Measurements from ENCODE around the gene SLC24A1. TPM values are rescaled to one million over a fixed set of nuclear protein-coding genes. Genes with fewer than 3 reads are reported as not detected.

The SLC24A1 gene
- polyA plus RNA-seq, 1 experiment: 5.5 TPM

DNA sequence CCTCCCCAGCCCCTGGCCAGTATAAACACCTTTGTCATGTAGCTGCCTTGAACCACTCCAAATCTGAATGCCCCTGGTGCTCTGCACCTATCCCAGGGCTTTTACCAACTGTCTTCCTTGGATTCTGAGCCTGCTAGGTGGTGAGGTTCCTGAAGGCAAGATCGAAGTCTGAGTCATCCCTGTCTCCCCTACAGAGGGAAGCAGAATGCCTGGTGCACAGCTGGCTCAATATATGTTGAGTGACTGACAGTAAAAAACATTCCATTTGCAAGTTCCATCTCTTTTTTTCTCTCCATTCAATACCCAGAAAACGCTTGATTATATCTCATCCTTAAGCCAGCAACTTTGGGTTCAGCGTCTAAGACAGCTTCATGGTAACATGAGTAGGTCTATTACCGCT lies 24.7 kb downstream of the SLC24A1 start:
- DNase-seq (ENCODE audit: low read depth, low spot score): no peak

GRCh38 chr15:65650312-65651041 lies 28.7 kb downstream of the SLC24A1 start:
- TF ChIP-seq CTCF (IDR thresholded peaks at IDR 0.05; ENCODE audit: low read depth, low read length): no peak
- CTCF ChIA-PET: interaction anchor here (1.6 to 2.8 kb wide), 2 partner anchors 11 to 13 kb away, joined by 4 to 15 read pairs; no protein-coding TSS in a partner anchor
- H3K9me3 ChIP-seq (ENCODE audit: control insufficient read depth, insufficient read depth, low read length): no peaks in the 10 kb centered on the region
- POLR2A ChIA-PET: no interaction called here
- H3K27me3 ChIP-seq (ENCODE audit: control insufficient read depth, insufficient read depth, low read length): no peaks in the 10 kb centered on the region
- DNase-seq (ENCODE audit: low read depth, low spot score): no peak
- H3K4me3 ChIP-seq (ENCODE audit: low read depth, low read length): no peak overlapping the region
- no peak overlapping the region for H3K27ac ChIP-seq (ENCODE audit: low read depth, low read length)

More for the DNA sequence above, 24.7 kb downstream of the SLC24A1 start:
- H3K4me3 ChIP-seq (ENCODE audit: low read depth, low read length): no peak overlapping the region
- ChIA-PET CTCF (interaction anchor here (1.6 kb wide), 1 partner anchor 9 kb away, joined by 8 read pairs; no protein-coding TSS in a partner anchor), POLR2A (no interaction called here)
- H3K9me3 ChIP-seq (ENCODE audit: control insufficient read depth, insufficient read depth, low read length): no peaks in the 10 kb centered on the region
- no peak overlapping the region for H3K27ac ChIP-seq (ENCODE audit: low read depth, low read length)
- no peak for TF ChIP-seq CTCF (IDR thresholded peaks at IDR 0.05; ENCODE audit: low read depth, low read length)
- H3K27me3 ChIP-seq (ENCODE audit: control insufficient read depth, insufficient read depth, low read length): no peaks in the 10 kb centered on the region

- no peak for TF ChIP-seq CTCF (IDR thresholded peaks at IDR 0.05; ENCODE audit: low read depth, low read length)
- H3K9me3 ChIP-seq (ENCODE audit: control insufficient read depth, insufficient read depth, low read length): no peaks in the 10 kb centered on the region
Observed at GRCh38 chr15:65651042-65651322, 29.2 kb downstream of the SLC24A1 start.

DNA sequence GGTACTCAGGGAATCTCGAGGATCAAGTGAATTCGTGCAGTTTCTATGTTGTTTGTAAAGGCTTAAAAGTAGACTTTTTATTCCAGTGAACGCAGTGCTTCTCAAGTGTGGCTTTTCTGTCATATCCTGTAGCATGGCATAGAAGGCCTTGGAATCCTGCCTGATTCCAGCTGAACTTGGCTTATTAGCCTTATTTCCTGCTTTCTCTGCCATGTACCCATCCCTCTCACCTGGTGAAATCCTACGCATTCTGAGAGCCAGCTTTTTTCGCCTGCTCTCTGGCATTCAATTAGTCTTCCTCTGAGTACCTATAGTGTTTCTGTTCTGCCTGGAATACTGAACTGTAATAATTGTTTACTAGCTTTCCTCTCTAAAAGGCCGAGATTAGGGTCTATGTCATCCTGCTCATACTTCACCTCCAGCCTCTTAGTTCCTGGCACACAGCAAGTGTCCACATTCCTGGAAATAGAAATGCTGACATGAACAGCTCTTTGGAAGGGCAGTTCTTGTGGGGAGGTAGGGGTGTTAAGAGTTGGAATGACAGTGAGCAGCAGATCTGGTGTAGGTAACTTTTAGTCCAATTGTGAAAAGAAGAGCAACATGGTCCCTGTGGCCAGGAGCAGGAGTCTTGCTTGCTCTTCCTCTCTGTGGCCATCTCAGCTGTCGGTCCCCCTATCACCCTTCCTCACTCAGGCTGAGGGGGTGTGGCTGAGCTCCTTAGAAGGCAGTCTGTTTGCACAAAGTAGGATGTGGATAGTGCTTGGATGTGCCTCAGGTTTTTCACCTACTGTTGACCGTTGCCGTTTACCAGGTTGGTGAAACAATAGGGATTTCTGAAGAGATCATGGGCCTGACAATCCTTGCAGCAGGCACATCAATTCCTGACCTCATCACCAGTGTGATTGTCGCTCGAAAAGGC lies 30.4 kb downstream of the SLC24A1 start:
- POLR2A ChIA-PET: no interaction called here
- no peak for TF ChIP-seq CTCF (IDR thresholded peaks at IDR 0.05; ENCODE audit: low read depth, low read length)
- Histone ChIP-seq H3K27me3 (ENCODE audit: control insufficient read depth, insufficient read depth, low read length) (no peaks in the 10 kb centered on the region), H3K4me3 (ENCODE audit: low read depth, low read length) (no peak overlapping the region), H3K27ac (ENCODE audit: low read depth, low read length) (no peak overlapping the region), H3K9me3 (ENCODE audit: control insufficient read depth, insufficient read depth, low read length) (no peaks in the 10 kb centered on the region)
- CTCF ChIA-PET: interaction anchor here (0.9 to 3.6 kb wide), 2 partner anchors 9 to 14 kb away, joined by 3 to 26 read pairs; no protein-coding TSS in a partner anchor
- no peak for DNase-seq (ENCODE audit: low read depth, low spot score)

More at GRCh38 chr15:65651042-65651322, 29.2 kb downstream of the SLC24A1 start:
- ChIA-PET POLR2A (no interaction called here), CTCF (interaction anchor here (0.9 to 1.6 kb wide), 2 partner anchors 8 to 11 kb away, joined by 3 to 4 read pairs; no protein-coding TSS in a partner anchor)
- H3K27me3 ChIP-seq (ENCODE audit: control insufficient read depth, insufficient read depth, low read length): no peaks in the 10 kb centered on the region
- DNase-seq (ENCODE audit: low read depth, low spot score): no peak
- H3K27ac ChIP-seq (ENCODE audit: low read depth, low read length): no peak overlapping the region
- H3K4me3 ChIP-seq (ENCODE audit: low read depth, low read length): no peak overlapping the region
